G401 (cell line): ENCODE results near the gene RIN2. TPM values are rescaled to one million over a fixed set of nuclear protein-coding genes. Genes with fewer than 3 reads are reported as not detected.
"Not testable (repeated sequence)": the region's sequence is repeated elsewhere in the genome, so short reads cannot be mapped to it uniquely, and the experiment has no call there.

Experiments
- DNase-seq: peaks from one replicate; pipeline ENCODE4 v3.0.0-alpha.2; 2015; ENCODE audit warnings: low spot score
- in situ Hi-C: cut with HindIII; loops from 2 replicates; pipeline ENCODE4 v1.10.0; 2016; ENCODE audit warnings: low sequenced_read_pairs, mixed read lengths
- total RNA-seq: library from RNA; depleted of rRNA; stranded (reverse); fragments of >200 nt; shearing (Covaris generic); gene quantifications from 2 replicates; pipeline ENCODE4 v1.2.3, GENCODE V29; 2014

RIN2 gene
- total RNA-seq, 1 experiment from 2014 or later, result 1.7 TPM

- no peak for DNase-seq
- in situ Hi-C loops, result no loop called here
Observed at GRCh38 chr20:19734811-19735210, 23.2 kb upstream of the RIN2 start.

DNA sequence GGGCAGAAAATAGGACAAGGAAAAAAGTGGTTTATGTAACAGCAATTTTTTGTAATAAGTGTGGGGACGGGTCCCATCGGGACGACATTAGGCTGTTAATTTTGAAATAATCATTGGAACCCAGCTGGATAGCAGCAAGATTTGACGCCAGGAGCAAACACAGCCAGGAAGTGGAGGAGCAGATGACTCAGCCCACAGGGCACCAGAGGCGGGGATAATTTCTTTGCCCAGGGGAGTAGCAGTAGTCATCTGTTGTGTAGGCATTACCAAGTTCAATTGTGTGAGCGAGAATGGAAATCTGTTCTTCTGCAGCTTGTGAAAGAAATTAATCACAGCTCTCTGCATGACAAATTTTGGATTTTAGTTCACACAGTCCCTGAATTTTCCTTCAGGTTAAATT lies 22.6 kb upstream of the RIN2 start:
- in situ Hi-C loops, result no loop called here
- DNase-seq, result no peak

DNA sequence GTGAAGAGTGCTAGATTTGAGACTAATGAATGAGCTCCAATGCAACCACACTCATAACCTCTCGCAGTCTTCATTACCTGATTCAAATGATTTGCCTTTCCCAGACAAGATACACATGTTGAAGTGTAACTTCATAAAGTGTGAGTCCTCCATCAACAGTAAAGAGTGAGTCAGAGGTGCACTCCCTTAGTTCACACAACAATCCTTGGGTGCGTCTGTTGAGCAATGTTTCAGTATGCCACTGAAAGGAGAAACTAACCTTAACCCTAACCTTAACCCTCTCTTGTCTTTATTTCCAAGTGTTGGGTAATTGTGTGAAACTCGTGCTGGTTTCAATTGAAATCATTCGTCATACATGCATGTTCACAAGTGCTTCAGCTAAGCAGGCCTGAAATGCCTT lies 21.0 kb upstream of the RIN2 start:
- in situ Hi-C loops, result no loop called here

GRCh38 chr20:19738951-19739350 lies 19.1 kb upstream of the RIN2 start:
- in situ Hi-C loops, result no loop called here
- DNase-seq, result no peak

More for the DNA sequence above, 21.0 kb upstream of the RIN2 start:
- DNase-seq, result no peak

DNA sequence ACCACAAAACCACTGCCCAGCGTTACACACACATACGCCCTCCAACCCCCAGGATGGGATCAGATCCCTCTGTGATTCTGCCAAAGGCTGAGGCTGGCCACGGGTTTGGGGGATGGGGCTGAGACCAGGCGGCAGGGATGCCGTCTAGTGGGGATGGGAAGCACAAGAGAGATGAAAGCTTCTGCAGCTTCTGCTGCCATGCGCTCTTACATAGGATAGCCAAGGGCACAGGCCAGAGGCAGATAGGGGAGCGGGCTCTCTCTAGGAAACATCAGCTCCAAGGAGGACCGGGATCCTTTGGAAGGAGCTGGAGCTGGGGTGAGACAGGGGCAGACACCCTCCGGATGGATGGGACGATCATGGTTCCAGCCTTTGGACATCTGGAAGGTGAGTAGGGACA lies 18.7 kb upstream of the RIN2 start:
- no peak for DNase-seq
- in situ Hi-C loops, result no loop called here

GRCh38 chr20:19740512-19740911 lies 17.5 kb upstream of the RIN2 start:
- in situ Hi-C loops, result no loop called here
- DNase-seq, result no peak

GRCh38 chr20:19741924-19742323 lies 16.1 kb upstream of the RIN2 start:
- in situ Hi-C loops, result no loop called here
- no peak for DNase-seq

GRCh38 chr20:19742974-19743639 lies 15.0 kb upstream of the RIN2 start:
- DNase-seq, result no peak
- in situ Hi-C loops, result no loop called here

DNA sequence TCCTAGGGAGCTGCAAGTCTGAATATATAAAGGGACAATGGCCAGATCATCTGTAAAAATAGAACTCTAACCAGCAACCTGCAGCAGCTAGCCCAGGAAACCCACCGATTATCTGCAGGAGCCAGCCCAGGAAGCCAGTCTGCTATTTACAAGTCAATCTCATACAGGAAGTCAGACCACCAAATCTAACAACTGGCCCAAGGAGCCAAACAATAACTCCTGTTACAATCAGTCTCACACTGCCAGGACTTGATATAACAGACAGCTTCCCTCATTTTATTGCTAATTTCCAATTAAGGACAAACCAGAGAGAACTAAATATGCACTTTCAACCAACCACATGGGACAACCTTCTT lies 14.4 kb upstream of the RIN2 start:
- no peak for DNase-seq
- in situ Hi-C loops, result no loop called here

DNA sequence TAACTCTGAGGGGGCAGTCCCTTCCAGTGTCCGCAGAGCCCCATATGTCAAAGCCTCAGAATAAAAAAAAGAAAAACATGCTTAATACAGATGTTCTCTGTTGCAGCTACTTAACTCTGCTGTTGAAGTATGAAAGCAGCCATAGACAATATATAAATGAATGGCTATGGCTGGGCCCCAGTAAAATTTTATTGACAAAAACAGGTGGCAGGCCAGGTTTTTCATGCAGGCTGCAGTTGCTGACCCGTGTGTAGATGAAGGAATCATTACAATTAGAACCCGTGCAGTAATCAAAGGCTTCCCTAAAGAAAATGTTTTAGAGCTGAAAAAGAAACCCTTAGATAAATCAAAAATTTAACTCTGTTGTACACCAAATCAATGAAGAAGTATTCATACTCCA lies 13.0 kb upstream of the RIN2 start:
- DNase-seq, result no peak
- in situ Hi-C loops, result no loop called here

GRCh38 chr20:19745584-19745983 lies 12.5 kb upstream of the RIN2 start:
- in situ Hi-C loops, result no loop called here
- no peak for DNase-seq

GRCh38 chr20:19746396-19746795 lies 11.7 kb upstream of the RIN2 start:
- no peak for DNase-seq
- in situ Hi-C loops, result no loop called here

DNA sequence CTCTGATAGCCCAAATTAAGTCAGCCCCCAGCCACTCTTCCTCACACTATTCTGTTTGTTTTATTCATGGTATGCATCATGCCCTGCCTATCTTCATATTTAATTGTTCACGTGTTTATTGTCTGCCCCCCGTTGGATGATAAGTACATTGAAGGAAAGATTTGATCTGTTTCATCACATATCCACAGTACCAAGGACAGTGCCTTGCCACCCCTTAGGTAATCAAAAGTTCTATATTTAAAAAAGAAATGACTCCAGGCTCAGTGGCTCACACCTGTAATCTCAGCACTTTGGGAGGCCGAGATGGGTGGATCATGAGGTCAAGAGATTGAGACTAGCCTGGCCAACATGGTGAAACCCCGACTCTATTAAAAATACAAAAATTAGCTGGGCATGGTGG lies 10.2 kb upstream of the RIN2 start:
- in situ Hi-C loops, result no loop called here
- DNase-seq, result no peak

GRCh38 chr20:19748681-19749080 lies 9.4 kb upstream of the RIN2 start:
- in situ Hi-C loops, result no loop called here
- DNase-seq, result no peak

DNA sequence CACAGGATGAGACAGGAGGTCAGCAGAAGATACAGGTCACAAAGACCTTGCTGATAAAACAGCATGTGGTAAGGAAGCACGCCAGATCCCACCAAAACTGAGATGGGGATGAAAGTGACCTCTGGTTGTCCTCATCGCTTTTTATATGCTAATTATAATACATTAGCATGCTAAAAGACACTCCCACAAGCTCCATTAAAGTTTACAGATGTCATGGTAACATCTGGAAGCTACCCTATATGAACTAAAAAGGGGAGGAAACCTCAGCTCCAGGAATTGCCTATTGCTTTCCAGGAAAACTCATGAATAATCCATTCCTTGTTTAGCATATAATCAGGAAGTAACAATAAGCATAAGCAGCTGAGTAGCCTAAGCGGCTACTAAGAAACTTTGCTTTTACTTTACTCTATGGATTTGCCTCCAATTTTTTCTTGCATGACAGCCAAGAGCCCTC lies 8.4 kb upstream of the RIN2 start:
- in situ Hi-C loops, result no loop called here
- DNase-seq, result no peak

GRCh38 chr20:19750101-19750606 lies 7.9 kb upstream of the RIN2 start:
- no peak for DNase-seq

DNA sequence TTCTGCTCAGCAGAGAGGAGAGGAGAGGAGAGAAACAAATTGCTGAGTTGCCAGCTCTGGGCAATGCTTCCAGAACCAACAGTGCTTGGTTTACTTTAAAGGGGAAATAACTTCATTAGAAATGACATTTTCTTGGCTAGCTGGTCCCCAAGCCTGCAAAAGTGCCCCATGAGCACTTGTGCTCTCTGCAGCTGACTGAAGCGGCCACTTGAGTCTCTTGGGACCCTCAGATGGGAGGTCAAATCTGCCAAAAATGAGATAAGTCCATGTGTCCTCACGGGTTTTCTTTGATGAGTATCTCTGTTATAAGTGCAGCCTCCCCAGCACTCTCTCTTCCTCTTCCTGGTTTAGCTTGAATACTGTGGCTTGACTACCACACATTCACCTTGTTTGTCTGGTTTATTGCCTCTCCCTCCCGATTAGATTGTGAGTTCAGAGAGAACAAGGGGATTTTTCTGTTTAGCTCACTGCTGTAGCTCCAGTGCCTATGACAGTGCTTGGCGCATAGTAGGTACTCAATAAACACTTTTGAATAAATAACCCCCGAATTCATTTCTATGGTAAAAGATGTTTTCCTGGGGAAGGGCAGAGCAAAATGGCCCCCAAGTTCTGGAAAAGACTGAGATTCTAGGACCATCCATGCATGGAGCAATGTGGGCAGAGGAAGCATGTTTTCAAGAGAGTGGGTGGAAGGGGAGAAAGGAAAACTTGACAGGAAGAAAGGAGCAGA lies 7.0 kb upstream of the RIN2 start:
- in situ Hi-C loops, result no loop called here
- DNase-seq, result no peak

More at GRCh38 chr20:19750101-19750606, 7.9 kb upstream of the RIN2 start:
- in situ Hi-C loops, result no loop called here

DNA sequence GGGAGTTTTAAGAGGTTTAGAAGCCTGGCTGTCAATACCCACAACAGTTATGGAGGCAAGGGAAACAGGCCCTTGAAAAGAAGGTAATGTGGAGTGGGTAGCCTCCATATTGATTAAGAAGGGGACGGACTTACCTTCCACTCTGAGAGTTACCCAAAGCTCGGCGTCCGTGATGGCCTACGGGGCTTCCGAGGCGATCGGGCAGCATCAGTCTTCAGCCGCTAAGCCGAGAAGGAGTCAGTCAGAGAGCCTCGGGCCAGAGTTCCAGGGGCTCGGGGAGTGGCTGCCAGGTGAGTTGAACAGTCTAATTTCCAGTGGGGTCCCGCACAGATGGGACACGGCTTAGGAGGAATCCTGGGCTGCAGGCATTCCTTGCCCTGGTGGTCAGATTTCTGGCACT lies 3.9 kb upstream of the RIN2 start:
- DNase-seq, in situ Hi-C loops: not testable (repeated sequence)

DNA sequence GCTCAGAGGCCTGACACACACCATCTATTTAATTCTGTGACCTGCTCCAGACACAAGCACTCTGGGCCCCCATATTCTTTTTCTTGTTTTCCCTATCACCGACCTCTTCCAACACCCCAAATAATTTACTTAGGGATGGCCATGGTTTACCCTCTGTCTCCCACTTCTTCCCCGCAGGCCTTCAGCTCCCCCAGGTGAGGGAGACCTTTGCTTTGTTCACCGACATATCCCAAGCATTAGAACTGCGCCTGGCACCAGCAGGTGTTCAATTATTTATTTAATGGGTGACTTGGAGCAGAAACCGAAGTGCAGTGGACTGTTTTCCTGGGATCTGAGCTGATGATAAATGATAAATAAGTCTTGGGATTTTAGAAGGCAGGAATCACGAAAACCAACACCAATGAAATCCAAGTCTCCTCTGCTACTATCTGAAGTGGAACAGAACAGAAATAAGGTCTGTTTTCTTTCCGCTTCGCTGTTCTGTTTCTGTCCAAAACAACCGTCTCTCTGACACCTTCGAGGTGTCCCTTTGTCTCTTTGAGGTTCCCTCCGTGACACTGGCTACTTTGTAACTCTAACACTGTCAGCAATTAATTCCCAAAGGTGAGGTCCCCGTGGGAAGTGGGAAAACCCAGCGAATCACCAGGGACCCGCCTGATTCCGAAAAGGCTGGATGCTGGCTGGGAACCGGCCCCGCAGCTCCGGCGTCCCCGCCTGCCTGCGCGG lies 1.1 kb upstream of the RIN2 start:
- DNase-seq, result no peak
- in situ Hi-C loops, result no loop called here

GRCh38 chr20:19757487-19758132 lies 448 bp upstream of the RIN2 start:
- DNase-seq, result peak; percentile 20
- in situ Hi-C loops, result no loop called here
